Fibroblast of villous mesenchyme (primary cell): ENCODE results near the gene CAPN2. TPM values are rescaled to one million over a fixed set of nuclear protein-coding genes. Genes with fewer than 3 reads are reported as not detected.

Source experiments
- DNase-seq: peaks from one replicate; pipeline ENCODE4 v3.0.0-alpha.2; 2010; ENCODE audit warnings: low read depth
- H3K4me3 ChIP-seq: 2 replicates; pipeline ENCODE4 v1.5.1; 2011; ENCODE audit warnings: low read depth, mild to moderate bottlenecking, low read length
- CTCF ChIP-seq: IDR thresholded peaks from 2 replicates; pipeline ENCODE4 v1.5.1; 2012; ENCODE audit warnings: low read depth, mild to moderate bottlenecking, low read length; ENCODE audit not compliant: insufficient read depth
- total RNA-seq: library from RNA; depleted of rRNA; stranded (reverse); fragments of >200 nt; gene quantifications from 2 replicates; pipeline ENCODE4 v1.2.3, GENCODE V29; 2012

Gene CAPN2
- total RNA-seq, 1 donor: 512 TPM

- H3K4me3 ChIP-seq: no peak overlapping the region
- TF ChIP-seq CTCF: no peak
Observed at GRCh38 chr1:223741861-223742260, 29.5 kb downstream of the CAPN2 start.

GRCh38 chr1:223742856-223743517 lies 30.6 kb downstream of the CAPN2 start:
- no peak for DNase-seq
- TF ChIP-seq CTCF: no peak
- no peak overlapping the region for H3K4me3 ChIP-seq

More at GRCh38 chr1:223741861-223742260, 29.5 kb downstream of the CAPN2 start:
- DNase-seq: no peak

- no peak for DNase-seq
- no peak overlapping the region for H3K4me3 ChIP-seq
- TF ChIP-seq CTCF: no peak
Observed at GRCh38 chr1:223745731-223746130, 33.4 kb downstream of the CAPN2 start.

- no peak for TF ChIP-seq CTCF
- DNase-seq: peak; percentile 68
- H3K4me3 ChIP-seq: no peak overlapping the region
Observed at GRCh38 chr1:223747838-223748335, 35.5 kb downstream of the CAPN2 start.

GRCh38 chr1:223748405-223748772 lies 36.0 kb downstream of the CAPN2 start:
- no peak for TF ChIP-seq CTCF
- H3K4me3 ChIP-seq: peak overlapping the region; percentile 27
- peak; percentile 90 for DNase-seq

- TF ChIP-seq CTCF: peak; percentile 95
- H3K4me3 ChIP-seq: peak overlapping the region; percentile 27
- peak; percentile 61 for DNase-seq
Observed at GRCh38 chr1:223748773-223749733, 36.7 kb downstream of the CAPN2 start.
